ENCODE data around the gene CERT1. TPM values are rescaled to one million over a fixed set of nuclear protein-coding genes. Genes with fewer than 3 reads are reported as not detected.
"Not testable (repeated sequence)": the region's sequence is repeated elsewhere in the genome, so short reads cannot be mapped to it uniquely, and the experiment has no call there.

Gene CERT1
- total RNA-seq, 1 experiment from 2014 or later: 17.6 TPM

- no peak for DNase-seq (ENCODE audit: low spot score)
Observed at GRCh38 chr5:75524071-75524470, 12.6 kb upstream of the CERT1 start.

GRCh38 chr5:75523275-75523674 is 11.8 kb upstream of the CERT1 start:
- no peak for DNase-seq (ENCODE audit: low spot score)

- no peak for DNase-seq (ENCODE audit: low spot score)
Observed at GRCh38 chr5:75522542-75522941, 11.1 kb upstream of the CERT1 start.

- no peak for DNase-seq (ENCODE audit: low spot score)
Observed at GRCh38 chr5:75522025-75522424, 10.6 kb upstream of the CERT1 start.

GRCh38 chr5:75521195-75521594 is 9.8 kb upstream of the CERT1 start:
- DNase-seq (ENCODE audit: low spot score): no peak

GRCh38 chr5:75519761-75520160 is 8.3 kb upstream of the CERT1 start:
- no peak for DNase-seq (ENCODE audit: low spot score)

GRCh38 chr5:75514323-75514722 is 2.9 kb upstream of the CERT1 start:
- DNase-seq (ENCODE audit: low spot score): no peak

- no peak for DNase-seq (ENCODE audit: low spot score)
Observed at GRCh38 chr5:75513841-75514240, 2.4 kb upstream of the CERT1 start.

GRCh38 chr5:75512383-75513074 is 1.1 kb upstream of the CERT1 start:
- peak; percentile 21 for DNase-seq (ENCODE audit: low spot score)

GRCh38 chr5:75510836-75511434 is 494 bp downstream of the CERT1 start:
- peak; percentile 26 for DNase-seq (ENCODE audit: low spot score)

- DNase-seq (ENCODE audit: low spot score): no peak
Observed at GRCh38 chr5:75510417-75510835, 1.0 kb downstream of the CERT1 start.

- peak; percentile 27 for DNase-seq (ENCODE audit: low spot score)
Observed at GRCh38 chr5:75509956-75510355, 1.5 kb downstream of the CERT1 start.

GRCh38 chr5:75509546-75509945 is 1.9 kb downstream of the CERT1 start:
- no peak for DNase-seq (ENCODE audit: low spot score)

- DNase-seq (ENCODE audit: low spot score): no peak
Observed at GRCh38 chr5:75507841-75508240, 3.6 kb downstream of the CERT1 start.

- not testable (repeated sequence) for DNase-seq (ENCODE audit: low spot score)
Observed at GRCh38 chr5:75505112-75505511, 6.3 kb downstream of the CERT1 start.

- not testable (repeated sequence) for DNase-seq (ENCODE audit: low spot score)
Observed at GRCh38 chr5:75498875-75499274, 12.6 kb downstream of the CERT1 start.

GRCh38 chr5:75498208-75498777 is 13.1 kb downstream of the CERT1 start:
- no peak for DNase-seq (ENCODE audit: low spot score)

- DNase-seq (ENCODE audit: low spot score): no peak
Observed at GRCh38 chr5:75496026-75496425, 15.4 kb downstream of the CERT1 start.

- DNase-seq (ENCODE audit: low spot score): no peak
Observed at GRCh38 chr5:75491621-75492020, 19.8 kb downstream of the CERT1 start.

GRCh38 chr5:75489847-75490246 is 21.6 kb downstream of the CERT1 start:
- not testable (repeated sequence) for DNase-seq (ENCODE audit: low spot score)

- no peak for DNase-seq (ENCODE audit: low spot score)
Observed at GRCh38 chr5:75484605-75485004, 26.8 kb downstream of the CERT1 start.

GRCh38 chr5:75482482-75482881 is 28.9 kb downstream of the CERT1 start:
- DNase-seq (ENCODE audit: low spot score): no peak

- DNase-seq (ENCODE audit: low spot score): no peak
Observed at GRCh38 chr5:75481024-75481423, 30.4 kb downstream of the CERT1 start.

Data from A172 (cell line).